ENCODE data around the gene CBLN3. TPM values are rescaled to one million over a fixed set of nuclear protein-coding genes. Genes with fewer than 3 reads are reported as not detected.

The CBLN3 gene
- total RNA-seq, 1 donor from 2014 or later: 3.9 TPM

GRCh38 chr14:24404814-24405213 lies 24.7 kb downstream of the CBLN3 start:
- DNase-seq (ENCODE audit: low spot score in 2 of 2, unreplicated experiment in 2 of 2): no peak
- H3K9me3 Mint-ChIP-seq: no peaks in the 10 kb centered on the region
- H3K27me3 Mint-ChIP-seq (ENCODE audit: low read depth): no peaks in the 10 kb centered on the region
- H3K4me3 Mint-ChIP-seq: no peak overlapping the region
- no peak overlapping the region for H3K27ac Mint-ChIP-seq
- peaks cover 12% of the 10 kb centered on the region for H3K36me3 Mint-ChIP-seq
- H3K4me1 Mint-ChIP-seq: peaks cover 55% of the 10 kb centered on the region
- TF ChIP-seq CTCF (IDR thresholded peaks at IDR 0.05; ENCODE audit: unreplicated experiment): no peak

GRCh38 chr14:24403294-24403998 lies 26.0 kb downstream of the CBLN3 start:
- TF ChIP-seq CTCF (IDR thresholded peaks at IDR 0.05; ENCODE audit: unreplicated experiment): no peak
- peak overlapping the region; percentile 38 for H3K4me3 Mint-ChIP-seq
- no peaks in the 10 kb centered on the region for H3K27me3 Mint-ChIP-seq (ENCODE audit: low read depth)
- peaks cover 59% of the 10 kb centered on the region for H3K4me1 Mint-ChIP-seq
- peak overlapping the region; percentile 43 for H3K27ac Mint-ChIP-seq
- peaks cover 11% of the 10 kb centered on the region for H3K36me3 Mint-ChIP-seq
- no peak for DNase-seq (ENCODE audit: low spot score in 2 of 2, unreplicated experiment in 2 of 2)
- no peaks in the 10 kb centered on the region for H3K9me3 Mint-ChIP-seq

GRCh38 chr14:24401810-24402702 lies 27.4 kb downstream of the CBLN3 start:
- Mint-ChIP-seq H3K4me1 (peaks cover 73% of the 10 kb centered on the region), H3K27me3 (ENCODE audit: low read depth) (no peaks in the 10 kb centered on the region), H3K27ac (peak overlapping the region; percentile 48)

GRCh38 chr14:24399999-24400718 lies 29.3 kb downstream of the CBLN3 start:
- DNase-seq (ENCODE audit: low spot score in 2 of 2, unreplicated experiment in 2 of 2): no peak
- Mint-ChIP-seq H3K9me3 (peaks cover 5% of the 10 kb centered on the region), H3K4me3 (peak overlapping the region; percentile 97), H3K36me3 (peaks cover 2% of the 10 kb centered on the region), H3K27me3 (ENCODE audit: low read depth) (no peaks in the 10 kb centered on the region), H3K27ac (peak overlapping the region; percentile 98), H3K4me1 (peaks cover 83% of the 10 kb centered on the region)
- no peak for TF ChIP-seq CTCF (IDR thresholded peaks at IDR 0.05; ENCODE audit: unreplicated experiment)

More at GRCh38 chr14:24401810-24402702, 27.4 kb downstream of the CBLN3 start:
- Mint-ChIP-seq H3K4me3 (peak overlapping the region; percentile 97), H3K36me3 (peaks cover 10% of the 10 kb centered on the region), H3K9me3 (no peaks in the 10 kb centered on the region)
- no peak for TF ChIP-seq CTCF (IDR thresholded peaks at IDR 0.05; ENCODE audit: unreplicated experiment)
- DNase-seq (ENCODE audit: low spot score in 2 of 2, unreplicated experiment in 2 of 2): no peak

GRCh38 chr14:24399447-24399822 lies 30.0 kb downstream of the CBLN3 start:
- Mint-ChIP-seq H3K4me3 (peak overlapping the region; percentile 97), H3K4me1 (peaks cover 83% of the 10 kb centered on the region), H3K27me3 (ENCODE audit: low read depth) (no peaks in the 10 kb centered on the region), H3K27ac (peak overlapping the region; percentile 98), H3K36me3 (peaks cover 2% of the 10 kb centered on the region), H3K9me3 (peaks cover 5% of the 10 kb centered on the region)
- no peak for TF ChIP-seq CTCF (IDR thresholded peaks at IDR 0.05; ENCODE audit: unreplicated experiment)
- DNase-seq (ENCODE audit: low spot score in 2 of 2, unreplicated experiment in 2 of 2): no peak
